Small intestine (tissue), 7 donors: ENCODE measurements around the gene PGD. TPM values are rescaled to one million over a fixed set of nuclear protein-coding genes. Genes with fewer than 3 reads are reported as not detected.

Experiments
- DNase-seq, 2 donors: peaks; one replicate each; pipeline versions ENCODE4 v3.0.0 to v3.0.0-alpha.2; 2013
- FAIRE-seq: peaks from 2 replicates; lab custom pipeline; 2012; peaks lifted over from hg19 to GRCh38; lab: Jason Lieb, UNC
- H3K27ac ChIP-seq, 3 donors: one replicate each; pipeline ENCODE4 v1.5.1; 2013; ENCODE audit warnings: low read length in 2 of 3, mild to moderate bottlenecking in 2 of 3, control low read depth in 1 of 3, inconsistent platforms in 1 of 3, low read depth in 1 of 3, moderate library complexity in 1 of 3
- H3K27me3 ChIP-seq, 3 donors: one replicate each; pipeline ENCODE4 v1.6.1; 2013; ENCODE audit warnings: low read length in 3 of 3, inconsistent platforms in 1 of 3; ENCODE audit not compliant: control insufficient read depth in 3 of 3, insufficient read depth in 3 of 3
- H3K36me3 ChIP-seq, 3 donors: one replicate each; pipeline ENCODE4 v1.6.1; 2013; ENCODE audit warnings: low read length in 3 of 3, inconsistent platforms in 1 of 3, low read depth in 1 of 3, mild to moderate bottlenecking in 1 of 3, moderate library complexity in 1 of 3; ENCODE audit not compliant: control insufficient read depth in 3 of 3, insufficient read depth in 2 of 3
- H3K4me1 ChIP-seq, 3 donors: one replicate each; pipeline ENCODE4 v1.6.1; 2013; ENCODE audit warnings: low read length in 2 of 3, inconsistent platforms in 1 of 3, low read depth in 1 of 3, mild to moderate bottlenecking in 1 of 3, moderate library complexity in 1 of 3; ENCODE audit not compliant: control insufficient read depth in 3 of 3, insufficient read depth in 2 of 3
- H3K4me3 ChIP-seq, 3 donors: one replicate each; pipeline ENCODE4 v1.5.1; 2013; ENCODE audit warnings: low read length in 3 of 3, control low read depth in 1 of 3, inconsistent platforms in 1 of 3, low read depth in 1 of 3, mild to moderate bottlenecking in 1 of 3, moderate library complexity in 1 of 3
- H3K9me3 ChIP-seq, 2 donors: one replicate each; pipeline ENCODE4 v1.6.1; 2013; ENCODE audit warnings: low read depth in 1 of 2, low read length in 1 of 2; ENCODE audit not compliant: control insufficient read depth in 2 of 2, insufficient read depth in 1 of 2
- WGBS, 3 donors: extraction: QIAGEN DNeasy Blood & Tissue Kit; methylation state at CpG; one replicate each; pipeline ENCODE4 v1.1.7; 2013; 5-methylcytosine and 5-hydroxymethylcytosine counted together
- polyA plus RNA-seq, 4 donors: library from polyadenylated mRNA; stranded (reverse) in 3 of 4; unstranded in 1 of 4; fragments of 200-250 nt in 3 of 4; fragments of 120-200 nt in 1 of 4; gene quantifications; one replicate each; pipeline versions ENCODE4 v1.2.1 to v1.2.3, GENCODE V29; 2013
- donor health status: healthy with polysubstance abuse.
- donor health status: control.
- donor health status: control.
- donor health status: Bipolar disorder and iron deficiency.
- donor health status: healthy.

Gene PGD
- polyA plus RNA-seq, 4 donors, result 106 to 226 (median 174) TPM

DNA sequence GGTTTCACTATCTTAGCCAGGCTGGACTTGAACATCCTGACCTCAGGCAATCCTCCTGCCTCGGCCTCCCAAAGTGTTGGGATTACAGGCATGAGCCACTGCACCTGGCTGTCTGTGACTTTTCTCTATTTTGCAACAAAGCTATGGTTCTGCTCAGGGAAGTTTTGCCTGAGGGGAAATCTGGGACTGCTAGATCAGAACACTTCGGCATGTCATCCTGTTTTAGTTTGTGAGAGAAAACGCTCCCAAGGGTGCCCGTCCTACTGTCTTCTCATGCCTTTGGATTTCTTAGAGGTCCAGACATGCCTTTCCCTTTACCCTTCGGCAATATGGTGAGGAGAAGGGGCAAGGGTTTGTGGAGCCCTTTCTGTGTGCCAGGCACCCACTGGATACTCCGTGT, 45.4 kb downstream of the PGD start:
- peaks cover 0 to 47% (median 0%) of the 10 kb centered on the region in 3 donors for H3K36me3 ChIP-seq
- H3K4me3 ChIP-seq, result no peak overlapping the region
- H3K27me3 ChIP-seq, result no peaks in the 10 kb centered on the region
- DNase-seq (no peak), FAIRE-seq (no peak)
- no peak overlapping the region for H3K27ac ChIP-seq
- H3K9me3 ChIP-seq, result no peaks in the 10 kb centered on the region
- WGBS, 3 donors, result 93 to 97% (median 95%) methylated on average over 6 of the region's 6 CpGs
- H3K4me1 ChIP-seq, result no peaks in the 10 kb centered on the region

DNA sequence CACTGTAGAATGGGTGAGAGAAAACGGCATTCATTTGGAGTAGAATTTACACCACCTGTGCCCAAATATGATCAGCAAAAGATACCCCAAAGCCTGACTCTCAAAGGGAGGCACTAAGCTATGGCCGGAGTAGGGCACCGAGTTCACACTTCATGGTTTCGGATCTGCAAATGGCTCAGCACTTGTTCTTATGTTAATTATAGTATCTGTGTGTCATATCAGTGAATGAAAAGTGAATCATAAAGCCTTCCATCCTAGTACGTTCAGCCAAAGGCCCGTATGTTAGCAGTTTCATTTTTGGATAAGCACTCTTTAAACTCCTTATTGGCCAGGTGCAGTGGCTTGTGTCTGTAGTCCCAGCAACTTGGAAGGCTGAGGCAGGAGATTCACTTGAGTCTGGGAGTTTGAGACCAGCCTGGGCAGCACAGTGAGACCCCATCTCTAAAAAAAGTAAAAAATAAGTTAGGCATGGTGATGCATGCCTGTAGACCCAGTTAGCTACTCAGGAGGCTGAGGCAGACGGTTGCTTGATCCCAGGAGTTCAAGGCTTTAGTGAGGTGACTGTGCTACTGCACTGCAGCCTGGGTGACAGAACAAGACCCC, 46.0 kb downstream of the PGD start:
- no peak for FAIRE-seq
- Histone ChIP-seq H3K27ac (no peak overlapping the region), H3K4me3 (no peak overlapping the region), H3K4me1 (no peaks in the 10 kb centered on the region), H3K9me3 (no peaks in the 10 kb centered on the region), H3K27me3 (no peaks in the 10 kb centered on the region), H3K36me3 (peaks cover 0 to 48% (median 0%) of the 10 kb centered on the region in 3 donors)
- 79 to 82% (median 81%) methylated on average over 7 of the region's 7 CpGs for WGBS, 3 donors
- no peak for DNase-seq

DNA sequence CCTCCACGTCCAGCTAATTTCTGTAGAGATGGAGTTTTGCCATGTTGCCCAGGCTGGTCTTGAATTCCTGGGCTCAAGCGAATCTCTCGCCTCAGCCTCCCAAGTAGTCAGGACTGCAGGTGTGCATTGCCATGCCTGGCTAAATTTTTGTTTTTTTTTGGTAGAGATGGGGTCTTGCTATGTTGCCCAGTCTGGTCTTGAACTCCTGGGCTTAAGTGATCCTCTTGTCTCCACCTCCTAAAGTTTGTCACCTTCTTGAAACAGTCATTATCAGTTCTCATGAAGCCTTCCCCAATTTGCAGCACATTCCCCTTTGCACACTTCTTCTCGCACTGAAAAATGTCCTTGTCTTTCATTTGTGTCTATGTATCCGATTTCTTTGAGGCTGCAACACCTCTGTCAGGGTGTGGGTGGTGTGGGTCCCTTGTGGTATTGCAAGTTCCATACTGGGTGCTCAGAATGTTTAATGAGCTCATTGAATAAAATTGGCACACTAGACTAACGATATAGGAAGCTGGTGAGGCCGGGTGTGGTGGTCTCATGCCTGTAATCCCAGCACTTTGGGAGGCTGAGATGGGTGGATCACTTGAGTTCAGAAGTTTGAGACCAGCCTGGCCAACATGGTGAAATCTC, 48.0 kb downstream of the PGD start:
- no peak overlapping the region for H3K4me3 ChIP-seq
- no peak for DNase-seq
- 95 to 98% (median 96%) methylated on average over 7 of the region's 7 CpGs for WGBS, 3 donors
- H3K27me3 ChIP-seq, result no peaks in the 10 kb centered on the region
- H3K4me1 ChIP-seq, result no peaks in the 10 kb centered on the region
- peaks cover 0 to 36% (median 0%) of the 10 kb centered on the region in 3 donors for H3K36me3 ChIP-seq
- no peak for FAIRE-seq
- no peaks in the 10 kb centered on the region for H3K9me3 ChIP-seq
- H3K27ac ChIP-seq, result no peak overlapping the region

DNA sequence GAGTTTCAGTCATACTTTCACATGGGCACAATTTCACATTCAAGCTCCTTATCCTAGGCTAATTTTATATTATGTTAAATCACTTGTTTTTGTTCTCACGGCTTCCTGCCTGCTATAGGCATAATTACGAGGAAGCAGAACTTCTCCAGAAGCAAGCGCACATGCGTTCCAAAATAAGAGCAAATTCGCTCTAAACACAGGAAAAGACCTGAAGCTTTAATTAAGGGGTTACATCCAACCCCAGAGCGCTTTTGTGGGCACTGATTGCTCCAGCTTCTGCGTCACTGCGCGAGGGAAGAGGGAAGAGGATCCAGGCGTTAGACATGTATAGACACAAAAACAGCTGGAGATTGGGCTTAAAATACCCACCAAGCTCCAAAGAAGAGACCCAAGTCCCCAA, 50.9 kb downstream of the PGD start, which contains the start of gene CORT:
Gene CORT (plus strand): TSS at position 281 of the 400 bp plus-strand sequence. CDS start 193 bp downstream, outside the sequence.
- H3K27me3 ChIP-seq, result no peaks in the 10 kb centered on the region
- no peak for DNase-seq
- 84 to 95% (median 93%) methylated on average over 10 of the region's 10 CpGs for WGBS, 3 donors
- peaks cover 0 to 2% of the 10 kb centered on the region in 2 donors for H3K9me3 ChIP-seq
- H3K4me3 ChIP-seq, result no peak within 1 kb of the TSS
- H3K4me1 ChIP-seq, result no peaks in the 10 kb centered on the region
- FAIRE-seq, result no peak
- peaks cover 0 to 30% (median 0%) of the 10 kb centered on the region in 3 donors for H3K36me3 ChIP-seq
- no peak within 1 kb of the TSS for H3K27ac ChIP-seq

DNA sequence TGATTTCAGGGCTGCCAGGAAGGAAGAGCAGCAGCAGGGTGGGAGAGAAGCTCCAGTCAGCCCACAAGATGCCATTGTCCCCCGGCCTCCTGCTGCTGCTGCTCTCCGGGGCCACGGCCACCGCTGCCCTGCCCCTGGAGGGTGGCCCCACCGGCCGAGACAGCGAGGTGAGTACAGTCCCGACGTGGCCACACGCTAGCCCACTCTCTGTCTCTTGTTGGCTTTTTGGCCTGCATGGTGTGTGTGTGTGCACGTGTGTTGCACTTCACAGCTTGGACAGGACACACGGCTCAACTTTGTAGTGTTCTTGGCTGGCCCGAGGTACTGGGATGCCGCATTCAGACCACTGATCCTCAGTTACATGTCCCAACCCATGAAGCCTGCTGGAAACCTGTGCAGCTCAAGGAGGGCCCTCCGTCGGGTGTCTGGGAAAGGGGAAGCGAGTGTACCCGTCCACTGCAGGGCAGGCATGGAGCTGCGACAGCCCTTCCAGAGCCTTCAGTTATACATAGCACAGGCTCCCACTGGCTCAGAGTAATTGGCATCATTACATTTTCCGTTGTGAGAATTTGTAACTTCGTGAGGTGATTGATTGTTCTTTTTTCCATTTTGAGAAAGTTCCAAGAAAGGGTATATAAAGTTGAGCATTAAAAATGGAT, 51.4 kb downstream of the PGD start:
- Histone ChIP-seq H3K36me3 (peaks cover 0 to 26% (median 0%) of the 10 kb centered on the region in 3 donors), H3K27ac (no peak overlapping the region), H3K27me3 (no peaks in the 10 kb centered on the region), H3K4me3 (no peak overlapping the region), H3K9me3 (peaks cover 0 to 4% of the 10 kb centered on the region in 2 donors), H3K4me1 (no peaks in the 10 kb centered on the region)
- no peak for FAIRE-seq
- no peak for DNase-seq
- WGBS, 3 donors, result 78 to 88% (median 83%) methylated on average over 21 of the region's 21 CpGs

DNA sequence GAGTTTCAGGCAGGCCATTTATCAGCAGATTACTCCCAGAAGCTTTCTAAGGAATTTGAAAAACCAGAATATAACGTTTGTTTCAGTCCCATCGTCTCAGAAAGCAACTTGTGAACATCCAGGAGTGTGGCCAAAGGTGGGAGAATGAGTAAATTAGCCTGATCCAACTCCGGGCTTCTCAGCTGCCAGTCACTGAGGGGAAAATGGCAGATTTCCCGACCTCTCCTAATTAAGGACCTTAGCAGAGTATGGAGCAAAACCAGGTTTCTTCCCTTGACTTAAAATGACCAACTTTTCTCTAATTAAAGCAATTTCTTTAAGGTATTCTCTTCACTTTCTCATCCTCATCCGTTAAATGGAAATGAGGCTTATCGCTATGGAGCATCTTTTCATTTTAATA, 52.0 kb downstream of the PGD start:
- H3K27me3 ChIP-seq, result no peaks in the 10 kb centered on the region
- no peak for FAIRE-seq
- no peak overlapping the region for H3K27ac ChIP-seq
- no peaks in the 10 kb centered on the region for H3K4me1 ChIP-seq
- no peak overlapping the region for H3K4me3 ChIP-seq
- DNase-seq, result no peak
- H3K36me3 ChIP-seq, result peaks cover 0 to 23% (median 0%) of the 10 kb centered on the region in 3 donors
- 58 to 63% (median 62%) methylated on average over 6 of the region's 6 CpGs for WGBS, 3 donors
- peaks cover 0 to 4% of the 10 kb centered on the region in 2 donors for H3K9me3 ChIP-seq

DNA sequence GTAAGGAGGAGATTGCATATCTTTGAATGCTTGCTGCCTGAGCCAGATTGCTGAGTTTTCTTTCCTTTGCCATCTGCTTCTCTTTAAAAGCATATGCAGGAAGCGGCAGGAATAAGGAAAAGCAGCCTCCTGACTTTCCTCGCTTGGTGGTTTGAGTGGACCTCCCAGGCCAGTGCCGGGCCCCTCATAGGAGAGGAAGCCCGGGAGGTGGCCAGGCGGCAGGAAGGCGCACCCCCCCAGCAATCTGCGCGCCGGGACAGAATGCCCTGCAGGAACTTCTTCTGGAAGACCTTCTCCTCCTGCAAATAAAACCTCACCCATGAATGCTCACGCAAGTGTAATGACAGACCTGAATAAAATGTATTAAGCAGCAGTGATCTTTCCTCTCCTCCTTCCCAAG, 52.4 kb downstream of the PGD start:
- no peak for DNase-seq
- no peak overlapping the region for H3K4me3 ChIP-seq
- H3K4me1 ChIP-seq, result no peaks in the 10 kb centered on the region
- no peaks in the 10 kb centered on the region for H3K27me3 ChIP-seq
- peaks cover 0 to 19% (median 0%) of the 10 kb centered on the region in 3 donors for H3K36me3 ChIP-seq
- no peak for FAIRE-seq
- no peak overlapping the region for H3K27ac ChIP-seq
- peaks cover 0 to 4% of the 10 kb centered on the region in 2 donors for H3K9me3 ChIP-seq
- 26 to 61% (median 44%) methylated on average over 10 of the region's 10 CpGs for WGBS, 3 donors

DNA sequence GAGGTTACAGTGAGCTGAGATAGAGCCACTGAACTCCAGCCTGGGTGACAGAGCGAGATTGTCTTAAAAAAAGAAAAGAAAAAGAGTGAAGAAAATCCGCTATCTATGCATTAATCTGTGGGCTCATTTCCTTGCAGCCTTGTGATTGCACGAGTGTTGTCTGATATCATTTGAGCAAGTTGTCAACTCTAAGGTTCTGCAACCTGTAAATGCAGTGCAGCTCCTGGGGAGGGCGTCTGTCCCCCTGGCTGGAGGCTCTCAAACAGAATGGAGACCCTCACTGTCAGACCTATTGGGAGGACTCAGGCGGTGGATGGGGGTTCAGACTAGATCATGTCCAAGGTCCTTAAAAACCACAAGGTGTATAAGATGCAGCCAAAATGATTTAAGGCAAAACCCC, 57.2 kb downstream of the PGD start:
- DNase-seq, result no peak
- WGBS, 3 donors, result 86 to 90% (median 87%) methylated on average over 5 of the region's 5 CpGs
- FAIRE-seq, result no peak

More for the DNA sequence above, 57.2 kb downstream of the PGD start:
- Histone ChIP-seq H3K9me3 (peaks cover 0 to 4% of the 10 kb centered on the region in 2 donors), H3K4me1 (no peaks in the 10 kb centered on the region), H3K27ac (no peak overlapping the region), H3K4me3 (no peak overlapping the region), H3K36me3 (peaks cover 0 to 21% (median 0%) of the 10 kb centered on the region in 3 donors), H3K27me3 (no peaks in the 10 kb centered on the region)
